MM.1S (cell line): ENCODE data around the gene SF3B4.

Experiments
- EZH2 ChIP-seq: fragments of 300-600 bp; sonication (generic); optimal IDR thresholded peaks from 2 replicates; pipeline ENCODE3; 2017; ENCODE audit warnings: low read depth, mild to moderate bottlenecking, antibody characterized with exemption, low read length, mixed read lengths
- EZH2phosphoT487 ChIP-seq: fragments of 300-600 bp; sonication (generic); IDR thresholded peaks from 2 replicates; pipeline ENCODE4 v1.6.1; 2018; ENCODE audit warnings: antibody characterized with exemption, low read length
- TF ChIP-seq, protein P1 (sequence below): fragments of 300-600 bp; sonication (generic); IDR thresholded peaks from 2 replicates; pipeline ENCODE4 v1.5.1; 2016; ENCODE audit warnings: antibody characterized with exemption, low read length, mixed read lengths

GRCh38 chr1:149928401-149928724 lies 760 bp upstream of the SF3B4 start:
- TF ChIP-seq, protein P1, sequence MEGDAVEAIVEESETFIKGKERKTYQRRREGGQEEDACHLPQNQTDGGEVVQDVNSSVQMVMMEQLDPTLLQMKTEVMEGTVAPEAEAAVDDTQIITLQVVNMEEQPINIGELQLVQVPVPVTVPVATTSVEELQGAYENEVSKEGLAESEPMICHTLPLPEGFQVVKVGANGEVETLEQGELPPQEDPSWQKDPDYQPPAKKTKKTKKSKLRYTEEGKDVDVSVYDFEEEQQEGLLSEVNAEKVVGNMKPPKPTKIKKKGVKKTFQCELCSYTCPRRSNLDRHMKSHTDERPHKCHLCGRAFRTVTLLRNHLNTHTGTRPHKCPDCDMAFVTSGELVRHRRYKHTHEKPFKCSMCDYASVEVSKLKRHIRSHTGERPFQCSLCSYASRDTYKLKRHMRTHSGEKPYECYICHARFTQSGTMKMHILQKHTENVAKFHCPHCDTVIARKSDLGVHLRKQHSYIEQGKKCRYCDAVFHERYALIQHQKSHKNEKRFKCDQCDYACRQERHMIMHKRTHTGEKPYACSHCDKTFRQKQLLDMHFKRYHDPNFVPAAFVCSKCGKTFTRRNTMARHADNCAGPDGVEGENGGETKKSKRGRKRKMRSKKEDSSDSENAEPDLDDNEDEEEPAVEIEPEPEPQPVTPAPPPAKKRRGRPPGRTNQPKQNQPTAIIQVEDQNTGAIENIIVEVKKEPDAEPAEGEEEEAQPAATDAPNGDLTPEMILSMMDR: no peak
- no peak for TF ChIP-seq EZH2phosphoT487
- TF ChIP-seq EZH2: no peak
